Liver (tissue), 9 donors: ENCODE results near the gene GIPR. TPM values are rescaled to one million over a fixed set of nuclear protein-coding genes. Genes with fewer than 3 reads are reported as not detected.

ENCODE experiments used
- DNase-seq: peaks from one replicate; pipeline ENCODE4 v3.0.0-alpha.2; 2017; ENCODE audit warnings: low spot score
- H3K27ac ChIP-seq, 2 donors: one replicate each; pipeline ENCODE4 v1.7.0; 2013; ENCODE audit warnings: inconsistent platforms in 2 of 2, low read length in 2 of 2, control low read depth in 1 of 2, low read depth in 1 of 2, mild to moderate bottlenecking in 1 of 2
- H3K27me3 ChIP-seq, 4 donors: one replicate each; pipeline versions ENCODE4 v1.6.1 to v1.7.0; 2013; ENCODE audit warnings: low read length in 3 of 4, inconsistent platforms in 1 of 4, mild to moderate bottlenecking in 1 of 4, moderate library complexity in 1 of 4; ENCODE audit not compliant: control insufficient read depth in 4 of 4, insufficient read depth in 4 of 4
- H3K36me3 ChIP-seq, 4 donors: one replicate each; pipeline versions ENCODE4 v1.6.1 to v1.7.0; 2013; ENCODE audit warnings: low read length in 3 of 4, mild to moderate bottlenecking in 3 of 4, low read depth in 1 of 4, moderate library complexity in 1 of 4; ENCODE audit not compliant: control insufficient read depth in 4 of 4, insufficient read depth in 3 of 4
- H3K4me1 ChIP-seq, 4 donors: one replicate each; pipeline versions ENCODE4 v1.6.1 to v1.7.0; 2013; ENCODE audit warnings: low read length in 3 of 4, mild to moderate bottlenecking in 3 of 4, moderate library complexity in 1 of 4; ENCODE audit not compliant: control insufficient read depth in 4 of 4, insufficient read depth in 4 of 4
- H3K4me3 ChIP-seq, 3 donors: one replicate each; pipeline versions ENCODE4 v1.6.1 to v1.7.0; 2013; ENCODE audit warnings: low read length in 3 of 3, control low read depth in 1 of 3, low read depth in 1 of 3, mild to moderate bottlenecking in 1 of 3
- H3K9ac ChIP-seq, 2 donors: one replicate each; pipeline ENCODE4 v1.7.0; 2013; ENCODE audit warnings: low read length in 2 of 2, mild to moderate bottlenecking in 2 of 2, moderate library complexity in 2 of 2, control low read depth in 1 of 2, low read depth in 1 of 2
- H3K9me3 ChIP-seq, 4 donors: one replicate each; pipeline versions ENCODE4 v1.6.1 to v1.7.0; 2013; ENCODE audit warnings: low read length in 3 of 4; ENCODE audit not compliant: control insufficient read depth in 4 of 4
- ATF3 ChIP-seq: IDR thresholded peaks from 2 replicates; pipeline ENCODE4 v1.6.1; 2016; ENCODE audit warnings: antibody characterized with exemption
- CTCF ChIP-seq: fragments of 150-350 bp; IDR thresholded peaks from 2 replicates; pipeline ENCODE4 v1.5.1; 2017; ENCODE audit warnings: improper control_type of control experiment, low read depth, low read length; ENCODE audit not compliant: missing input control
- EGR1 ChIP-seq, 2 donors: IDR thresholded peaks; 2 replicates each; pipeline ENCODE4 v1.6.1; 2016 to 2018; ENCODE audit warnings: antibody characterized with exemption in 2 of 2, low read depth in 2 of 2
- FOXA1 ChIP-seq: IDR thresholded peaks from 2 replicates; pipeline ENCODE4 v1.6.1; 2016; ENCODE audit warnings: antibody characterized with exemption
- FOXA2 ChIP-seq: IDR thresholded peaks from 2 replicates; pipeline ENCODE4 v1.6.1; 2016; ENCODE audit warnings: antibody characterized with exemption
- HNF4G ChIP-seq: IDR thresholded peaks from 2 replicates; pipeline ENCODE4 v1.6.1; 2016; ENCODE audit warnings: antibody characterized with exemption
- MAX ChIP-seq: IDR thresholded peaks from 2 replicates; pipeline ENCODE4 v1.6.1; 2016; ENCODE audit warnings: antibody characterized with exemption
- RAD21 ChIP-seq, 2 donors: IDR thresholded peaks; 2 replicates each; pipeline ENCODE4 v1.6.1; 2016; ENCODE audit warnings: antibody characterized with exemption in 2 of 2, mild to moderate bottlenecking in 2 of 2
- REST ChIP-seq: IDR thresholded peaks from 2 replicates; pipeline ENCODE4 v1.6.1; 2016; ENCODE audit warnings: antibody characterized with exemption, mild to moderate bottlenecking
- SP1 ChIP-seq: IDR thresholded peaks from 2 replicates; pipeline ENCODE4 v1.6.1; 2018; ENCODE audit warnings: antibody characterized with exemption, mild to moderate bottlenecking
- ZBTB33 ChIP-seq: IDR thresholded peaks from 2 replicates; pipeline ENCODE4 v1.6.1; 2016; ENCODE audit warnings: antibody characterized with exemption
- WGBS: extraction: QIAGEN DNeasy Blood & Tissue Kit; methylation state at CpG from one replicate; pipeline ENCODE4 v1.1.7; 2013; 5-methylcytosine and 5-hydroxymethylcytosine counted together
- polyA plus RNA-seq, 2 donors: library from polyadenylated mRNA; stranded (reverse) in 1 of 2; unstranded in 1 of 2; fragments of 200-250 nt in 1 of 2; fragments of >200 nt in 1 of 2; fragmentation: Nextera tagmentation in 1 of 2; extraction: Ambion mirVana in 1 of 2; gene quantifications; one replicate each; pipeline versions ENCODE4 v1.2.1 to v1.2.3, GENCODE V29; 2013 to 2015
- total RNA-seq, 2 donors: library from RNA; depleted of rRNA; stranded (reverse); fragments of >200 nt; gene quantifications; one replicate each; pipeline ENCODE4 v1.2.3, GENCODE V29; 2014
- donor health status: healthy.
- donor health status: healthy.
- donor health status: healthy.
- donor health status: healthy.
- donor health status: healthy.

The GIPR gene
- total and polyA plus RNA-seq, 4 donors, result 0.05 to 0.50 (median 0.07) TPM

GRCh38 chr19:45641274-45642105 lies 26.5 kb upstream of the GIPR start:
- TF ChIP-seq EGR1 (IDR thresholded peaks at IDR 0.05; ENCODE audit: low read depth in 2 of 2) (no peak), HNF4G (no peak), RAD21 (IDR thresholded peaks at IDR 0.05) (no peak)
- H3K9ac ChIP-seq, result no peak overlapping the region

GRCh38 chr19:45643024-45643926 lies 24.7 kb upstream of the GIPR start:
- peaks cover 8 to 44% (median 30%) of the 10 kb centered on the region in 4 donors for H3K4me1 ChIP-seq

More at GRCh38 chr19:45641274-45642105, 26.5 kb upstream of the GIPR start:
- 4% methylated on average over 40 of the region's 40 CpGs for WGBS
- Histone ChIP-seq H3K9me3 (no peaks in the 10 kb centered on the region), H3K27me3 (no peaks in the 10 kb centered on the region), H3K27ac (peak overlapping the region; percentile 71 to 76), H3K4me1 (peaks cover 8 to 45% (median 30%) of the 10 kb centered on the region in 4 donors), H3K36me3 (no peaks in the 10 kb centered on the region), H3K4me3 (peak overlapping the region; percentile 2 to 19 (median 16))
- peak; percentile 77 for DNase-seq

More at GRCh38 chr19:45643024-45643926, 24.7 kb upstream of the GIPR start:
- no peaks in the 10 kb centered on the region for H3K9me3 ChIP-seq
- no peaks in the 10 kb centered on the region for H3K27me3 ChIP-seq
- H3K27ac ChIP-seq, result no peak overlapping the region
- DNase-seq, result peak; percentile 94
- WGBS, result 11% methylated on average over 39 of the region's 39 CpGs
- TF ChIP-seq RAD21 (IDR thresholded peaks at IDR 0.05) (peak; percentile 94 to 97), FOXA1 (no peak), FOXA2 (no peak), SP1 (no peak), REST (no peak), ATF3 (no peak), MAX (no peak), HNF4G (no peak), ZBTB33 (no peak), CTCF (peak; percentile 97)
- no peak overlapping the region for H3K9ac ChIP-seq
- no peaks in the 10 kb centered on the region for H3K36me3 ChIP-seq
- H3K4me3 ChIP-seq, result no peak overlapping the region
